Naive B cell (primary cell): Measurements from ENCODE around the gene SAMD3. TPM values are rescaled to one million over a fixed set of nuclear protein-coding genes. Genes with fewer than 3 reads are reported as not detected.
"Not testable (repeated sequence)": the region's sequence is repeated elsewhere in the genome, so short reads cannot be mapped to it uniquely, and the experiment has no call there.

ENCODE experiments used
- ATAC-seq, 2 donors: fragments of 150-1000 bp; cut with Tn5 transposase; 2 replicates each; pipeline ENCODE4 v1.10.0; 2021; ENCODE audit warnings: low read depth in 2 of 2, mild to moderate bottlenecking in 2 of 2, moderate library complexity in 2 of 2
- DNase-seq: peaks from one replicate; pipeline ENCODE4 v3.0.0; 2022
- H3K27ac Mint-ChIP-seq, 6 donors: one replicate each; pipeline ENCODE4 v1.8.0; 2020 to 2022; ENCODE audit warnings: mild to moderate bottlenecking in 6 of 6, mixed read lengths in 6 of 6, moderate library complexity in 5 of 6, inconsistent platforms in 2 of 6
- H3K27me3 Mint-ChIP-seq, 3 donors: one replicate each; pipeline ENCODE4 v1.8.0; 2021 to 2022; ENCODE audit warnings: mixed read lengths in 3 of 3, mild to moderate bottlenecking in 1 of 3
- H3K36me3 Mint-ChIP-seq, 2 donors: one replicate each; pipeline ENCODE4 v1.8.0; 2020 to 2022; ENCODE audit warnings: mixed read lengths in 2 of 2, inconsistent platforms in 1 of 2, mild to moderate bottlenecking in 1 of 2
- H3K4me1 Mint-ChIP-seq, 3 donors: one replicate each; pipeline ENCODE4 v1.8.0; 2020 to 2022; ENCODE audit warnings: mixed read lengths in 3 of 3, inconsistent platforms in 1 of 3, mild to moderate bottlenecking in 1 of 3, moderate library complexity in 1 of 3
- H3K4me3 Mint-ChIP-seq, 8 donors: one replicate each; pipeline ENCODE4 v1.8.0; 2020 to 2022; ENCODE audit warnings: mild to moderate bottlenecking in 8 of 8, mixed read lengths in 8 of 8, moderate library complexity in 8 of 8, inconsistent platforms in 2 of 8
- H3K9me3 Mint-ChIP-seq, 7 donors: one replicate each; pipeline ENCODE4 v1.8.0; 2020 to 2022; ENCODE audit warnings: mixed read lengths in 7 of 7, mild to moderate bottlenecking in 5 of 7, inconsistent platforms in 2 of 7, moderate library complexity in 1 of 7
- polyA plus RNA-seq, 6 donors: library from polyadenylated mRNA; unstranded; fragments of 300-500 nt; fragmentation: Illumina TruSeq; gene quantifications; one replicate each; pipeline ENCODE4 v1.2.3, GENCODE V29; 2021; ENCODE audit warnings: low read depth in 6 of 6

SAMD3 gene
- polyA plus RNA-seq, 6 donors from 2014 or later = 0.37 to 0.92 (median 0.71) TPM; not detected in 1

GRCh38 chr6:130132286-130132701 is 90.5 kb downstream of the SAMD3 start:
- Mint-ChIP-seq H3K27me3 (no peaks in the 10 kb centered on the region), H3K4me1 (peaks cover 46 to 61% (median 53%) of the 10 kb centered on the region in 3 donors), H3K27ac (peak overlapping the region; percentile 80 to 95 (median 90)), H3K4me3 (peak overlapping the region; percentile 10 to 78 (median 74)), H3K9me3 (no peaks in the 10 kb centered on the region), H3K36me3 (peaks cover 23 to 30% of the 10 kb centered on the region in 2 donors)
- ATAC-seq (peak; percentile 74 to 84), DNase-seq (peak; percentile 20)

- peak overlapping the region in 5 of 6 donors; percentile 5 to 87 (median 54) for H3K27ac Mint-ChIP-seq
These were observed 92.9 kb downstream of the SAMD3 start for GRCh38 chr6:130129762-130130246.

GRCh38 chr6:130128326-130128725 is 94.4 kb downstream of the SAMD3 start:
- Mint-ChIP-seq H3K4me1 (peaks cover 47 to 58% (median 51%) of the 10 kb centered on the region in 3 donors), H3K4me3 (no peak overlapping the region), H3K36me3 (peaks cover 7 to 19% of the 10 kb centered on the region in 2 donors), H3K9me3 (peaks cover 0 to 2% (median 0%) of the 10 kb centered on the region in 7 donors), H3K27me3 (no peaks in the 10 kb centered on the region), H3K27ac (peak overlapping the region in 2 of 6 donors; percentile 87 to 90)
- no peak for ATAC-seq
- DNase-seq = no peak

More at GRCh38 chr6:130129762-130130246, 92.9 kb downstream of the SAMD3 start:
- H3K27me3 Mint-ChIP-seq = no peaks in the 10 kb centered on the region
- DNase-seq = no peak
- peaks cover 13 to 21% of the 10 kb centered on the region in 2 donors for H3K36me3 Mint-ChIP-seq
- H3K9me3 Mint-ChIP-seq = peaks cover 0 to 2% (median 0%) of the 10 kb centered on the region in 7 donors
- no peak for ATAC-seq
- H3K4me1 Mint-ChIP-seq = peaks cover 56 to 64% (median 57%) of the 10 kb centered on the region in 3 donors
- no peak overlapping the region for H3K4me3 Mint-ChIP-seq

- Mint-ChIP-seq H3K27ac (peak overlapping the region in 3 of 6 donors; percentile 15 to 36 (median 34)), H3K4me1 (peaks cover 39 to 47% (median 39%) of the 10 kb centered on the region in 3 donors), H3K36me3 (peaks cover 7 to 29% of the 10 kb centered on the region in 2 donors)
These were observed 95.6 kb downstream of the SAMD3 start for GRCh38 chr6:130127195-130127594.

GRCh38 chr6:130122243-130122642 is 100.5 kb downstream of the SAMD3 start:
- Mint-ChIP-seq H3K4me3 (no peak overlapping the region), H3K27me3 (no peaks in the 10 kb centered on the region), H3K4me1 (peaks cover 24 to 36% (median 35%) of the 10 kb centered on the region in 3 donors), H3K9me3 (peaks cover 0 to 2% (median 0%) of the 10 kb centered on the region in 7 donors), H3K36me3 (peaks cover 15 to 27% of the 10 kb centered on the region in 2 donors), H3K27ac (no peak overlapping the region)
- DNase-seq (no peak), ATAC-seq (no peak)

More at GRCh38 chr6:130127195-130127594, 95.6 kb downstream of the SAMD3 start:
- peaks cover 0 to 2% (median 0%) of the 10 kb centered on the region in 7 donors for H3K9me3 Mint-ChIP-seq
- no peak overlapping the region for H3K4me3 Mint-ChIP-seq
- no peaks in the 10 kb centered on the region for H3K27me3 Mint-ChIP-seq
- ATAC-seq (no peak), DNase-seq (no peak)

GRCh38 chr6:130120731-130121130 is 102.0 kb downstream of the SAMD3 start:
- no peak for DNase-seq
- Mint-ChIP-seq H3K27ac (peak overlapping the region in 2 of 6 donors; percentile 70 to 79), H3K4me3 (no peak overlapping the region), H3K36me3 (peaks cover 8 to 27% of the 10 kb centered on the region in 2 donors), H3K9me3 (peaks cover 0 to 3% (median 2%) of the 10 kb centered on the region in 7 donors), H3K27me3 (no peaks in the 10 kb centered on the region), H3K4me1 (peaks cover 20 to 38% (median 36%) of the 10 kb centered on the region in 3 donors)
- peak; percentile 40 to 59 for ATAC-seq

GRCh38 chr6:130119211-130119610 is 103.5 kb downstream of the SAMD3 start:
- H3K36me3 Mint-ChIP-seq = peaks cover 8 to 20% of the 10 kb centered on the region in 2 donors
- H3K4me1 Mint-ChIP-seq = peaks cover 30 to 47% (median 43%) of the 10 kb centered on the region in 3 donors
- H3K27ac Mint-ChIP-seq = no peak overlapping the region
- ATAC-seq (no peak), DNase-seq (no peak)
- H3K4me3 Mint-ChIP-seq = no peak overlapping the region
- no peaks in the 10 kb centered on the region for H3K27me3 Mint-ChIP-seq
- H3K9me3 Mint-ChIP-seq = peaks cover 0 to 3% (median 0%) of the 10 kb centered on the region in 7 donors

- H3K27me3 Mint-ChIP-seq = no peaks in the 10 kb centered on the region
- ATAC-seq = no peak
- no peak for DNase-seq
- peaks cover 34 to 53% (median 53%) of the 10 kb centered on the region in 3 donors for H3K4me1 Mint-ChIP-seq
- peaks cover 8 to 16% of the 10 kb centered on the region in 2 donors for H3K36me3 Mint-ChIP-seq
- peaks cover 0 to 3% (median 0%) of the 10 kb centered on the region in 7 donors for H3K9me3 Mint-ChIP-seq
- H3K27ac Mint-ChIP-seq = peak overlapping the region; percentile 22 to 78 (median 38)
- peak overlapping the region in 4 of 8 donors; percentile 6 to 56 (median 28) for H3K4me3 Mint-ChIP-seq
These were observed 104.5 kb downstream of the SAMD3 start for GRCh38 chr6:130118236-130118635.

- H3K4me3 Mint-ChIP-seq = not testable (repeated sequence)
These were observed 105.5 kb downstream of the SAMD3 start for GRCh38 chr6:130117187-130117701.

GRCh38 chr6:130116273-130116672 is 106.5 kb downstream of the SAMD3 start:
- Mint-ChIP-seq H3K27ac (peak overlapping the region; percentile 19 to 87 (median 72)), H3K4me3 (peak overlapping the region in 6 of 8 donors; percentile 5 to 79 (median 50)), H3K27me3 (no peaks in the 10 kb centered on the region), H3K36me3 (peaks cover 14 to 19% of the 10 kb centered on the region in 2 donors), H3K9me3 (peaks cover 0 to 3% (median 0%) of the 10 kb centered on the region in 7 donors), H3K4me1 (peaks cover 44 to 69% (median 68%) of the 10 kb centered on the region in 3 donors)
- no peak for DNase-seq
- peak; percentile 29 to 35 for ATAC-seq

More at GRCh38 chr6:130117187-130117701, 105.5 kb downstream of the SAMD3 start:
- not testable (repeated sequence) for H3K27ac Mint-ChIP-seq, H3K9me3 Mint-ChIP-seq, ATAC-seq, H3K27me3 Mint-ChIP-seq, DNase-seq
- Mint-ChIP-seq H3K4me1 (peaks cover 38 to 63% (median 63%) of the 10 kb centered on the region in 3 donors), H3K36me3 (peaks cover 9 to 12% of the 10 kb centered on the region in 2 donors)

- DNase-seq (peak; percentile 55), ATAC-seq (peak; percentile 98)
- peaks cover 0 to 8% (median 4%) of the 10 kb centered on the region in 7 donors for H3K9me3 Mint-ChIP-seq
- H3K36me3 Mint-ChIP-seq = peaks cover 15 to 19% of the 10 kb centered on the region in 2 donors
- H3K4me1 Mint-ChIP-seq = peaks cover 48 to 70% (median 70%) of the 10 kb centered on the region in 3 donors
- peak overlapping the region; percentile 44 to 85 (median 74) for H3K4me3 Mint-ChIP-seq
- H3K27ac Mint-ChIP-seq = peak overlapping the region; percentile 91 to 95 (median 92)
- H3K27me3 Mint-ChIP-seq = no peaks in the 10 kb centered on the region
These were observed 107.7 kb downstream of the SAMD3 start for GRCh38 chr6:130115036-130115435.

GRCh38 chr6:130113201-130113710 is 109.5 kb downstream of the SAMD3 start:
- H3K27ac Mint-ChIP-seq = peak overlapping the region in 5 of 6 donors; percentile 21 to 94 (median 88)
- H3K27me3 Mint-ChIP-seq = no peaks in the 10 kb centered on the region
- ATAC-seq (no peak), DNase-seq (no peak)
- H3K4me3 Mint-ChIP-seq = peak overlapping the region in 1 of 8 donors; percentile 15
- H3K9me3 Mint-ChIP-seq = peaks cover 0 to 12% (median 5%) of the 10 kb centered on the region in 7 donors
- H3K4me1 Mint-ChIP-seq = peaks cover 51 to 79% (median 78%) of the 10 kb centered on the region in 3 donors
- peaks cover 26 to 31% of the 10 kb centered on the region in 2 donors for H3K36me3 Mint-ChIP-seq

GRCh38 chr6:130111031-130111430 is 111.7 kb downstream of the SAMD3 start:
- Mint-ChIP-seq H3K27me3 (no peaks in the 10 kb centered on the region), H3K27ac (peak overlapping the region in 2 of 6 donors; percentile 38 to 92), H3K4me1 (peaks cover 59 to 89% (median 89%) of the 10 kb centered on the region in 3 donors), H3K36me3 (peaks cover 30 to 47% of the 10 kb centered on the region in 2 donors), H3K4me3 (no peak overlapping the region), H3K9me3 (peaks cover 0 to 11% (median 5%) of the 10 kb centered on the region in 7 donors)
- DNase-seq = no peak
- no peak for ATAC-seq
